Sigmoid colon (tissue), 7 donors: Measurements from ENCODE around the gene RPL3. TPM values are rescaled to one million over a fixed set of nuclear protein-coding genes. Genes with fewer than 3 reads are reported as not detected.

ENCODE experiments used
- DNase-seq: peaks from one replicate; pipeline ENCODE4 v3.0.0-alpha.2; 2019
- H3K27ac ChIP-seq, 4 donors: fragments of 200-600 bp; sonication (generic); one replicate each; pipeline ENCODE4 v1.5.1; 2016 to 2019; ENCODE audit warnings: mild to moderate bottlenecking in 1 of 4
- H3K27me3 ChIP-seq, 3 donors: fragments of 200-600 bp; sonication (generic); one replicate each; pipeline ENCODE4 v1.5.1; 2019; ENCODE audit warnings: mild to moderate bottlenecking in 1 of 3
- H3K36me3 ChIP-seq, 4 donors: fragments of 200-600 bp; sonication (generic); one replicate each; pipeline ENCODE4 v1.5.1; 2016 to 2019
- H3K4me1 ChIP-seq, 4 donors: fragments of 200-600 bp; sonication (generic); one replicate each; pipeline ENCODE4 v1.5.1; 2017 to 2019
- H3K4me3 ChIP-seq, 4 donors: fragments of 200-600 bp; sonication (generic); one replicate each; pipeline ENCODE4 v1.5.1; 2017 to 2019; ENCODE audit warnings: mild to moderate bottlenecking in 2 of 4, moderate library complexity in 1 of 4
- H3K9me3 ChIP-seq, 4 donors: fragments of 200-600 bp in 3 of 4; sonication (generic) in 3 of 4; one replicate each; pipeline versions ENCODE4 v1.5.1 to v1.6.1; 2013 to 2019
- EP300 ChIP-seq, 4 donors: sonication (generic); formaldehyde crosslinking; IDR thresholded peaks; one replicate each; pipeline ENCODE4 v1.6.1; 2017; ENCODE audit warnings: antibody characterized with exemption in 4 of 4
- POLR2A ChIP-seq, 2 donors: fragments of 450-650 bp; IDR thresholded peaks; one replicate each; pipeline ENCODE4 v1.6.1; 2016; ENCODE audit warnings: antibody characterized with exemption in 2 of 2, mild to moderate bottlenecking in 2 of 2, moderate library complexity in 2 of 2
- POLR2AphosphoS5 ChIP-seq, 4 donors: sonication (generic); formaldehyde crosslinking; IDR thresholded peaks; one replicate each; pipeline ENCODE4 v1.6.1; 2017; ENCODE audit warnings: antibody characterized with exemption in 4 of 4
- WGBS, 2 donors: extraction: QIAGEN DNeasy Blood & Tissue Kit; methylation state at CpG; one replicate each; pipeline ENCODE4 v1.1.7; 2013; 5-methylcytosine and 5-hydroxymethylcytosine counted together
- intact Hi-C: fragments of 100-400 bp; cut with DNase I; formaldehyde crosslinking; loops from one replicate; pipeline ENCODE4 v1.15.1; 2023
- polyA plus RNA-seq, 3 donors: library from polyadenylated mRNA; stranded (reverse); fragments of 200-250 nt; gene quantifications; one replicate each; pipeline ENCODE4 v1.2.3, GENCODE V29; 2013
- total RNA-seq, 4 donors: library from RNA; depleted of rRNA; stranded (reverse); fragments of >200 nt; gene quantifications; one replicate each; pipeline ENCODE4 v1.1.0, GENCODE V29; 2016
- TF ChIP-seq, protein P1 (sequence below), 4 experiments: fragments of 450-650 bp in 3 of 4; fragments of 200-600 bp in 1 of 4; IDR thresholded peaks; one replicate each; pipeline ENCODE4 v1.5.1; 2016 to 2019; ENCODE audit warnings: antibody characterized with exemption in 4 of 4, mild to moderate bottlenecking in 3 of 4, moderate library complexity in 2 of 4
- donor health status: healthy with polysubstance abuse.
- donor health status: Bipolar disorder and iron deficiency.
- donor health status: healthy.

Gene RPL3
- total and polyA plus RNA-seq, 7 donors = 1,532 to 4,917 (median 2,212) TPM

DNA sequence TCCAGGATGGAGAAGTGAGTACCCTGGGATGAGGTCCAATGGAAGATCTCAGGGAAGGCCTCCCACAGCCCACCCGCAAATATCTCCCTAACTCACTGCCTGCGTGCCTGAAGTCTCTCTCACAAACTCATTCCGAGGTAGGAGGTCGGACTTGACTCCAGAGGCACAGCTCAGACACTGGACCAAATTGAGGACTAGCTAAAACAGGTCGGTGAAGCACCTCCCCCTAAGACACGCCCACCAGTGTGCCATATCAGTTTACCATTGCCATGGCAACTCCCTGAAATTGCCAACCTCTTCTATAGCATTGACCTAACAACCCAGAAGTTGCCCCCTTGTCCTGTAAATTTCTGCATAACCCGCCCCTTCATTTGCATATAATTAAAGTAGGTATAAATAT, 17.5 kb downstream of the RPL3 start:
- TF ChIP-seq POLR2AphosphoS5 (IDR thresholded peaks at IDR 0.05) (no peak), EP300 (IDR thresholded peaks at IDR 0.05) (no peak), POLR2A (IDR thresholded peaks at IDR 0.05) (no peak)
- TF ChIP-seq, protein P1, sequence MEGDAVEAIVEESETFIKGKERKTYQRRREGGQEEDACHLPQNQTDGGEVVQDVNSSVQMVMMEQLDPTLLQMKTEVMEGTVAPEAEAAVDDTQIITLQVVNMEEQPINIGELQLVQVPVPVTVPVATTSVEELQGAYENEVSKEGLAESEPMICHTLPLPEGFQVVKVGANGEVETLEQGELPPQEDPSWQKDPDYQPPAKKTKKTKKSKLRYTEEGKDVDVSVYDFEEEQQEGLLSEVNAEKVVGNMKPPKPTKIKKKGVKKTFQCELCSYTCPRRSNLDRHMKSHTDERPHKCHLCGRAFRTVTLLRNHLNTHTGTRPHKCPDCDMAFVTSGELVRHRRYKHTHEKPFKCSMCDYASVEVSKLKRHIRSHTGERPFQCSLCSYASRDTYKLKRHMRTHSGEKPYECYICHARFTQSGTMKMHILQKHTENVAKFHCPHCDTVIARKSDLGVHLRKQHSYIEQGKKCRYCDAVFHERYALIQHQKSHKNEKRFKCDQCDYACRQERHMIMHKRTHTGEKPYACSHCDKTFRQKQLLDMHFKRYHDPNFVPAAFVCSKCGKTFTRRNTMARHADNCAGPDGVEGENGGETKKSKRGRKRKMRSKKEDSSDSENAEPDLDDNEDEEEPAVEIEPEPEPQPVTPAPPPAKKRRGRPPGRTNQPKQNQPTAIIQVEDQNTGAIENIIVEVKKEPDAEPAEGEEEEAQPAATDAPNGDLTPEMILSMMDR (IDR thresholded peaks at IDR 0.05) = no peak
- 51 to 75% methylated on average over 7 of the region's 7 CpGs for WGBS, 2 donors
- intact Hi-C loops = no loop called here

DNA sequence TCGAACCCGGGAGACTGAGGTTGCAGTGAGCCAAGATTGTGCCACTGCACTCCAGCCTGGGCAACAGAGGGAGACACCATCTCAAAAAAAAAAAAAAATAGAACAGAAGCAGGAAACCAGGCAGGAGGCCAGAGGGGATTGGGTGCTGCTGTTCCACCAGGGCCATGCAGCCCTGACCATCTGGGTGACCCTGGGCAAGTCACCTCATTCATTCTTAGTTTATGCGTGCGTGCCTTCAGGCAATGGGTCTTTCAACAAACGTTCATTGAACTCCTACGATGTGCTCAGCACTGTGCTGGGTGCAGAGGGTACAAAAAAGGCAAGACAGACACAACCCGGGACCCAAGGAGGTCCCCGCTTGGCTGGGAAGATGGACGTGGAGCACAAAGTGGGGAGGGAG, 18.3 kb downstream of the RPL3 start:
- H3K27me3 ChIP-seq = peaks cover 0 to 5% (median 0%) of the 10 kb centered on the region in 3 donors
- H3K36me3 ChIP-seq = no peaks in the 10 kb centered on the region
- intact Hi-C loops = no loop called here
- DNase-seq = no peak
- WGBS, 2 donors = 88 to 90% methylated on average over 9 of the region's 9 CpGs
- peak overlapping the region in 2 of 4 donors; percentile 40 to 65 for H3K27ac ChIP-seq
- H3K4me3 ChIP-seq = no peak overlapping the region
- H3K4me1 ChIP-seq = peaks cover 0 to 28% (median 14%) of the 10 kb centered on the region in 4 donors
- no peaks in the 10 kb centered on the region for H3K9me3 ChIP-seq
- TF ChIP-seq, protein P1 (IDR thresholded peaks at IDR 0.05) = no peak

More for the DNA sequence above, 17.5 kb downstream of the RPL3 start:
- H3K9me3 ChIP-seq = no peaks in the 10 kb centered on the region
- no peak overlapping the region for H3K4me3 ChIP-seq
- no peak for DNase-seq
- H3K27me3 ChIP-seq = peaks cover 0 to 5% (median 0%) of the 10 kb centered on the region in 3 donors
- peaks cover 0 to 24% (median 11%) of the 10 kb centered on the region in 4 donors for H3K4me1 ChIP-seq
- H3K27ac ChIP-seq = no peak overlapping the region
- no peaks in the 10 kb centered on the region for H3K36me3 ChIP-seq

GRCh38 chr22:39300186-39300830, 19.1 kb downstream of the RPL3 start:
- Histone ChIP-seq H3K4me3 (peak overlapping the region in 2 of 4 donors; percentile 3 to 10), H3K4me1 (peaks cover 0 to 28% (median 14%) of the 10 kb centered on the region in 4 donors), H3K27ac (peak overlapping the region; percentile 40 to 65 (median 56)), H3K36me3 (no peaks in the 10 kb centered on the region), H3K9me3 (no peaks in the 10 kb centered on the region), H3K27me3 (peaks cover 0 to 5% (median 0%) of the 10 kb centered on the region in 3 donors)
- DNase-seq = no peak
- intact Hi-C loops = no loop called here
- TF ChIP-seq POLR2AphosphoS5 (IDR thresholded peaks at IDR 0.05) (peak in 2 of 4 donors; percentile 3 to 31), EP300 (IDR thresholded peaks at IDR 0.05) (no peak)
- WGBS, 2 donors = 5 to 18% methylated on average over 19 of the region's 19 CpGs

- no peaks in the 10 kb centered on the region for H3K9me3 ChIP-seq
- H3K27ac ChIP-seq = peak overlapping the region; percentile 40 to 65 (median 56)
- peaks cover 0 to 5% (median 0%) of the 10 kb centered on the region in 3 donors for H3K27me3 ChIP-seq
- TF ChIP-seq, protein P1 (IDR thresholded peaks at IDR 0.05) = no peak
- peak in 3 of 4 donors; percentile 18 to 43 (median 24) for TF ChIP-seq POLR2AphosphoS5 (IDR thresholded peaks at IDR 0.05)
- H3K4me1 ChIP-seq = peaks cover 0 to 28% (median 14%) of the 10 kb centered on the region in 4 donors
- intact Hi-C loops = no loop called here
- DNase-seq = no peak
- 55 to 58% methylated on average over 6 of the region's 6 CpGs for WGBS, 2 donors
- peak overlapping the region in 2 of 4 donors; percentile 3 to 10 for H3K4me3 ChIP-seq
- H3K36me3 ChIP-seq = no peaks in the 10 kb centered on the region
Measured at GRCh38 chr22:39299829-39300178, 19.6 kb downstream of the RPL3 start.

DNA sequence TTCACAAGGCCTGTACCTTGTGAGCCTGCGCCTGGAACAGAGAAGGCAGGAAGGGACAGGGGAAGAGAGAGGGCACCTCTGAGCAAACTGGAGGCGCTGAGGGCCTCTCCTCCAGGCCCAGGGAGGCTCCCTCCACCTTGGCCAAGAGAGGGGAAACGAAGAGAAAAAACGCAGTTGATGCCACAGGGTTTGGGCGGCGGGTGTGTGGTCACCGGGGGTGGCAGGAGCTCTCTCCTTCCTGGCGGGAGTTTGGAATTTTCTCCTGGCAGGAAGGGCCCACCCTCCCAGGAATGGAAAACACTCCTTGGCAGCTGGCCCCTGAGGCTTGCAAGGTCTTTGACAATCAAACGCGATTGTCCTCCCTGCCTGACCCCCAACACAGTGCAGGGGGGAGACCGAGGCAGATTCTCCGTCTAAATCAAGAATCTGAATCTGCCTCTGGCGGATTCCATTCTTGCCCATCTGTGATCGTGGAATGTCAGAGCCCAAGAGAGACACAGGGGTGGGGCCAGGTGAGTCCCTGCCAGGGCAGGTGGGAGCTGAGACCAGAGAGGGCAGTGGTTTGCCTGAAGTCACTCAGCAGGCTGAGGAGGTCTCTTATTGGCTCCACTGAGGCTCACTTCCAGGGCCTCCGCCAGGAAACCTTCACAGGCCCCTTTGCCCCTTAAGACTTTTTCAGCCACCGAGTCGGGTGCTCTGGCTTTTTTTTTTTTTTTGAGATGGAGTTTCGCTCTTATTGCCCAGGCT, 21.0 kb downstream of the RPL3 start:
- TF ChIP-seq, protein P1 (IDR thresholded peaks at IDR 0.05) = no peak
- TF ChIP-seq POLR2AphosphoS5 (IDR thresholded peaks at IDR 0.05) = no peak
- TF ChIP-seq EP300 (IDR thresholded peaks at IDR 0.05) = no peak
- no peak for TF ChIP-seq POLR2A (IDR thresholded peaks at IDR 0.05)
- Histone ChIP-seq H3K4me3 (no peak overlapping the region), H3K27ac (peak overlapping the region; percentile 27 to 65 (median 44)), H3K36me3 (no peaks in the 10 kb centered on the region), H3K4me1 (peaks cover 0 to 28% (median 14%) of the 10 kb centered on the region in 4 donors), H3K27me3 (peaks cover 0 to 5% (median 0%) of the 10 kb centered on the region in 3 donors), H3K9me3 (no peaks in the 10 kb centered on the region)
- WGBS, 2 donors = 68 to 78% methylated on average over 18 of the region's 18 CpGs
- intact Hi-C loops = no loop called here
- DNase-seq = no peak
